K562 (cell line): ENCODE data around the gene UBE2N. TPM values are rescaled to one million over a fixed set of nuclear protein-coding genes. Genes with fewer than 3 reads are reported as not detected.

Source experiments
- ATAC-seq: fragments of 200-7000 bp; cut with Tn5 transposase; 3 replicates; pipeline ENCODE4 v1.9.1; 2020; ENCODE audit warnings: moderate library complexity
- Bru-seq: library from RNA; stranded (reverse); fragments of 400-500 nt; gene quantifications from one replicate; lab custom pipeline; 2021; lab: Mats Ljungman, UMichigan
- BruChase-seq, 2 experiments: library from RNA; stranded (reverse); fragments of 400-500 nt; gene quantifications; one replicate each; lab custom pipeline; 2021; lab: Mats Ljungman, UMichigan
- BruUV-seq: library from RNA; stranded (reverse); fragments of 400-500 nt; replicated peaks from 2 replicates; lab custom pipeline; 2021; lab: Mats Ljungman, UMichigan
- CTCF ChIA-PET: fragments of 300-600 bp; formaldehyde crosslinking; extraction: SDS; loops from one replicate; lab custom pipeline; 2021; ENCODE audit warnings: low intra/inter-chr PET ratio; lab: Yijun Ruan, JAX
- POLR2A ChIA-PET: fragments of 300-600, 350-650 bp; sonication (Branson Sonifier 250); formaldehyde crosslinking; extraction: SDS; loops from one replicate; lab custom pipeline; 2021; ENCODE audit warnings: antibody characterized with exemption, inconsistent platforms; lab: Yijun Ruan, JAX
- DNase-seq, 4 experiments: peaks; one replicate each; pipeline versions ENCODE4 v3.0.0 to v3.0.0-alpha.2; 2011 to 2018; ENCODE audit warnings: low spot score in 3 of 4, mixed read lengths in 3 of 4; ENCODE audit errors: extremely low read depth in 1 of 4
- FAIRE-seq: peaks from 2 replicates; lab custom pipeline; 2011; peaks lifted over from hg19 to GRCh38; lab: Jason Lieb, UNC
- H2AFZ ChIP-seq: 2 replicates; pipeline ENCODE4 v1.6.0; 2011; ENCODE audit warnings: low read depth, low read length, control low read depth, inconsistent platforms
- H3K27ac ChIP-seq: fragments of 200-600 bp; 3 replicates; pipeline ENCODE4 v1.8.0; 2011; ENCODE audit warnings: low read depth, mild to moderate bottlenecking, control low read depth, inconsistent platforms, low read length, moderate library complexity, mixed read lengths; ENCODE audit errors: extremely low read depth
- H3K27me3 ChIP-seq, 2 experiments: fragments of 300-600 bp in 1 of 2; 2 replicates in 1 of 2; 3 replicates in 1 of 2; pipeline versions ENCODE4 v1.6.0 to v1.8.0; 2011; ENCODE audit warnings: inconsistent platforms in 2 of 2, low read length in 2 of 2, mild to moderate bottlenecking in 1 of 2, mixed read lengths in 1 of 2, moderate library complexity in 1 of 2; ENCODE audit not compliant: control insufficient read depth in 2 of 2, insufficient read depth in 2 of 2
- H3K36me3 ChIP-seq: fragments of 300-600 bp; 3 replicates; pipeline ENCODE4 v1.8.0; 2011; ENCODE audit warnings: mild to moderate bottlenecking, low read length, inconsistent platforms; ENCODE audit not compliant: control insufficient read depth, insufficient read depth
- H3K4me1 ChIP-seq, 2 experiments: fragments of 200-600 bp in 1 of 2; replicated peaks in 1 of 2; 2 replicates in 1 of 2; 3 replicates in 1 of 2; pipeline versions ENCODE4 v1.5.1 to v1.8.0; 2011; ENCODE audit warnings: inconsistent platforms in 2 of 2, low read length in 2 of 2, mild to moderate bottlenecking in 1 of 2, mixed read lengths in 1 of 2, moderate library complexity in 1 of 2; ENCODE audit not compliant: control insufficient read depth in 2 of 2, insufficient read depth in 2 of 2
- H3K4me2 ChIP-seq: 2 replicates; pipeline ENCODE4 v1.6.1; 2011; ENCODE audit warnings: low read length, control low read depth, inconsistent platforms, mixed read lengths; ENCODE audit not compliant: insufficient read depth
- H3K4me3 ChIP-seq: fragments of 200-600 bp; sonication (generic), shearing (Covaris generic); 2 replicates; pipeline ENCODE4 v1.5.1; 2016; ENCODE audit warnings: control low read depth, inconsistent platforms
- H3K79me2 ChIP-seq: fragments of 200-600 bp; 3 replicates; pipeline ENCODE4 v1.8.0; 2011; ENCODE audit warnings: low read length, inconsistent platforms; ENCODE audit not compliant: control insufficient read depth, insufficient read depth
- H3K9ac ChIP-seq, 2 experiments: 2 replicates each; pipeline versions ENCODE4 v1.6.0 to v1.6.1; 2011; ENCODE audit warnings: low read depth in 2 of 2, low read length in 2 of 2, control low read depth in 1 of 2, inconsistent platforms in 1 of 2, mild to moderate bottlenecking in 1 of 2, mixed read lengths in 1 of 2; ENCODE audit not compliant: insufficient read depth in 1 of 2
- H3K9me1 ChIP-seq: one replicate; pipeline ENCODE4 v1.6.0; 2011; ENCODE audit warnings: inconsistent platforms, mild to moderate bottlenecking, low read length, moderate library complexity; ENCODE audit not compliant: control insufficient read depth, insufficient read depth
- H3K9me3 ChIP-seq: replicated peaks from 2 replicates; pipeline ENCODE4 v1.5.1; 2011; ENCODE audit warnings: low read depth, low read length, inconsistent platforms; ENCODE audit not compliant: control insufficient read depth, insufficient read depth
- H4K20me1 ChIP-seq: replicated peaks from 2 replicates; pipeline ENCODE4 v1.6.1; 2011; ENCODE audit warnings: low read length, inconsistent platforms, mixed read lengths; ENCODE audit not compliant: control insufficient read depth, insufficient read depth
- ADNP ChIP-seq: fragments of 200-800 bp; sonication (Bioruptor generic); IDR thresholded peaks from 2 replicates; pipeline ENCODE4 v1.6.1; 2016; ENCODE audit warnings: missing genetic modification characterization, missing compliant biosample characterization
- BCOR ChIP-seq: fragments of 450-650 bp; IDR thresholded peaks from 2 replicates; pipeline ENCODE4 v1.6.1; 2016
- BRD9 ChIP-seq: fragments of 450-650 bp; IDR thresholded peaks from 2 replicates; pipeline ENCODE4 v1.6.1; 2018; ENCODE audit warnings: low read depth; ENCODE audit not compliant: partially characterized antibody
- C11orf30 ChIP-seq: fragments of 450-650 bp; IDR thresholded peaks from 2 replicates; pipeline ENCODE4 v1.6.1; 2016; ENCODE audit warnings: low read depth, mild to moderate bottlenecking
- FOSL1 ChIP-seq: fragments of 200-800 bp; sonication (Bioruptor generic); conservative IDR thresholded peaks from 2 replicates; pipeline ENCODE4 v1.6.1; 2016; ENCODE audit warnings: missing genetic modification characterization, missing compliant biosample characterization
- HBP1 ChIP-seq: fragments of 450-650 bp; formaldehyde crosslinking; IDR thresholded peaks from 2 replicates; pipeline ENCODE4 v1.4.0; 2022; ENCODE audit warnings: missing genetic modification characterization
- HNRNPH1 ChIP-seq: fragments of 200-400 bp; formaldehyde crosslinking; optimal IDR thresholded peaks from 2 replicates; pipeline ENCODE3; 2017; ENCODE audit warnings: low read depth, mild to moderate bottlenecking, low read length, moderate library complexity
- IRF2 ChIP-seq: sonication (generic); formaldehyde crosslinking; IDR thresholded peaks from 2 replicates; pipeline ENCODE4 v1.8.1; 2022; ENCODE audit warnings: mild to moderate bottlenecking, missing genetic modification reagents
- MEF2D ChIP-seq: conservative IDR thresholded peaks from 2 replicates; pipeline ENCODE4 v1.6.1; 2016; ENCODE audit warnings: low read depth, missing genetic modification characterization, missing compliant biosample characterization
- MYNN ChIP-seq, 2 experiments: sonication (generic); formaldehyde crosslinking in 1 of 2; IDR thresholded peaks; 2 replicates each; pipeline versions ENCODE4 v1.5.0 to v1.6.1; 2016 to 2020; ENCODE audit warnings: antibody characterized with exemption in 1 of 2, missing genetic modification reagents in 1 of 2
- NFE2 ChIP-seq: IDR thresholded peaks from 2 replicates; pipeline ENCODE4 v1.6.1; 2014; ENCODE audit warnings: antibody characterized with exemption, low read depth
- NFYB ChIP-seq: IDR thresholded peaks from 2 replicates; pipeline ENCODE4 v1.6.1; 2011; ENCODE audit warnings: mild to moderate bottlenecking, moderate library complexity; ENCODE audit not compliant: insufficient read length; ENCODE audit errors: extremely low read depth
- NRF1 ChIP-seq, 2 experiments: fragments of 450-650 bp; IDR thresholded peaks in 1 of 2; conservative IDR thresholded peaks in 1 of 2; 2 replicates each; pipeline ENCODE4 v1.6.1; 2014; ENCODE audit warnings: mild to moderate bottlenecking in 2 of 2
- TAF9B ChIP-seq: fragments of 450-650 bp; IDR thresholded peaks from 2 replicates; pipeline ENCODE4 v1.6.1; 2018; ENCODE audit warnings: mild to moderate bottlenecking; ENCODE audit not compliant: partially characterized antibody
- ZFP30 ChIP-seq: fragments of 250-450 bp; sonication (Bioruptor Pico); IDR thresholded peaks from 2 replicates; pipeline ENCODE4 v1.8.0; 2022; ENCODE audit warnings: moderate library complexity, mild to moderate bottlenecking, inconsistent platforms, borderline replicate concordance
- ZNF644 ChIP-seq: fragments of 200-800 bp; sonication (Bioruptor generic); IDR thresholded peaks from 2 replicates; pipeline ENCODE4 v1.6.1; 2016; ENCODE audit warnings: low read depth, missing genetic modification characterization, missing compliant biosample characterization
- whole genome bisulfite sequencing: fragments of 100-300 bp; shearing (Covaris generic); methylation state at CpG from one replicate; pipeline ENCODE4 v1.1.6; 2016; ENCODE audit warnings: low coverage, mixed read lengths; ENCODE audit not compliant: insufficient coverage; ENCODE audit errors: missing lambda C conversion rate; 5-methylcytosine and 5-hydroxymethylcytosine counted together
- in situ Hi-C: fragments of 300-500 bp; cut with MboI; formaldehyde crosslinking; loops from 4 replicates; pipeline ENCODE4 v1.15.0; 2018; ENCODE audit warnings: inconsistent platforms, mixed read lengths
- intact Hi-C: fragments of 100-400 bp; cut with micrococcal nuclease; formaldehyde crosslinking; loops from 2 replicates; pipeline ENCODE4 v1.14.2; 2022
- long read RNA-seq, 3 experiments: library from polyadenylated mRNA in 2 of 3; library from RNA in 1 of 3; unstranded in 2 of 3; stranded (forward) in 1 of 3; transcript quantifications; one replicate each; pipeline ENCODE4 v2.0.0, GENCODE V29; 2019 to 2022
- polyA minus RNA-seq, 3 experiments: library from RNA; depleted of rRNA, polyadenylated mRNA; stranded (reverse); fragments of >200 nt; gene quantifications; 2 replicates each; pipeline ENCODE4 v1.2.3, GENCODE V29; 2011
- polyA plus RNA-seq, 8 experiments: library from polyadenylated mRNA; depleted of rRNA in 4 of 8; stranded (reverse) in 5 of 8; unstranded in 3 of 8; fragments of >200 nt; fragmentation: Nextera tagmentation in 2 of 8; fragmentation: Illumina TruSeq in 1 of 8; extraction: Ambion mirVana in 2 of 8; extraction: Trizol in 1 of 8; gene quantifications; 2 replicates each; pipeline versions ENCODE4 v1.2.1 to v1.2.3, GENCODE V29; 2011 to 2014; ENCODE audit warnings: inconsistent platforms in 1 of 8, missing spikeins in 1 of 8
- total RNA-seq, 7 experiments: library from RNA; depleted of rRNA in 6 of 7; stranded (reverse); fragments of >200 nt in 6 of 7; fragmentation: Illumina TruSeq in 2 of 7; extraction: Trizol in 2 of 7; gene quantifications; 2 replicates each; pipeline versions ENCODE4 v1.2.1 to v1.2.3, GENCODE V29; 2011 to 2021; ENCODE audit warnings: low replicate concordance in 1 of 7

UBE2N gene
- total RNA-seq (2011; cell fraction: chromatin; rRNA removed; ENCODE audit: low replicate concordance) = 19.7 and 39.0 TPM in 2 replicates
- 10.3 and 11.1 TPM in 2 replicates for total RNA-seq (2011; cell fraction: nucleolus; rRNA removed)
- 22.5 and 40.5 TPM in 2 replicates for total RNA-seq (2011; cell fraction: nucleoplasm; rRNA removed)
- total RNA-seq (2014; rRNA removed) (189 and 218 TPM in 2 replicates), total RNA-seq (2014; rRNA removed; fragmentation: Illumina TruSeq; extraction: Trizol) (224 and 228 TPM in 2 replicates), total RNA-seq (2015; rRNA removed; fragmentation: Illumina TruSeq; extraction: Trizol) (230 and 260 TPM in 2 replicates), total RNA-seq (2021) (207 and 219 TPM in 2 replicates), polyA plus RNA-seq (2011; rRNA removed) (286 and 326 TPM in 2 replicates), polyA plus RNA-seq (2014; fragmentation: Illumina TruSeq; extraction: Trizol) (252 and 303 TPM in 2 replicates), polyA plus RNA-seq (2014; fragmentation: Nextera tagmentation; extraction: Ambion mirVana) (100 to 1,000 TPM; 727 to 826 TPM), polyA plus RNA-seq (2014; rRNA removed) (222 and 407 TPM in 2 replicates), polyA minus RNA-seq (2011; rRNA and poly(A)+ RNA removed) (197 and 210 TPM in 2 replicates), Bru-seq, nascent RNA (percentile 95 among the genes with signal in this experiment), BruChase-seq, experiment 1, labeled RNA remaining after a 2-hour chase (percentile 96 among the genes with signal in this experiment), BruChase-seq, experiment 2, labeled RNA remaining after a 6-hour chase (percentile 96 among the genes with signal in this experiment)
- polyA plus RNA-seq (2011; cell fraction: cytosol; rRNA removed) = 118 and 141 TPM in 2 replicates
- polyA plus RNA-seq (2011; cell fraction: nucleus; rRNA removed) = 72.6 and 99.0 TPM in 2 replicates
- polyA plus RNA-seq (2012) = 124 and 338 TPM in 2 replicates
- polyA minus RNA-seq (2011; cell fraction: cytosol; rRNA and poly(A)+ RNA removed) = 90.7 and 93.3 TPM in 2 replicates
- 8.3 and 15.4 TPM in 2 replicates for polyA minus RNA-seq (2011; cell fraction: nucleus; rRNA and poly(A)+ RNA removed)
- long read RNA-seq, experiment 1, full-length matches to known transcripts = 353 of 476 reads
- long read RNA-seq, experiment 1, partial matches to known transcripts = 76 of 476 reads
- long read RNA-seq, experiment 1, other reads (novel, unspliced or antisense) = 47 of 476 reads
- long read RNA-seq, experiment 2, full-length matches to known transcripts = 161 of 220 reads
- long read RNA-seq, experiment 2, partial matches to known transcripts = 12 of 220 reads
- long read RNA-seq, experiment 2, other reads (novel, unspliced or antisense) = 47 of 220 reads
- long read RNA-seq, experiment 3, full-length matches to known transcripts = 263 of 268 reads
- long read RNA-seq, experiment 3, partial matches to known transcripts = 5 of 268 reads
- long read RNA-seq, experiment 3, other reads (novel, unspliced or antisense) = 0 of 268 reads

- peak within 1 kb of the TSS; percentile 89 for H3K4me2 ChIP-seq
- peaks cover 14 to 30% of the 10 kb centered on the region in 2 experiments for H3K4me1 ChIP-seq
- under 1% methylated on average over 66 of the region's 105 CpGs for WGBS
- no peaks in the 10 kb centered on the region for H3K9me3 ChIP-seq
- intact Hi-C loops (no loop called here), in situ Hi-C loops (no loop called here)
- FAIRE-seq = peak; percentile 78
- peaks cover 31% of the 10 kb centered on the region for H4K20me1 ChIP-seq
- H3K36me3 ChIP-seq = peaks cover 12% of the 10 kb centered on the region; the same call in 1 of the 3 replicates
- ATAC-seq = peak; percentile 88
- peaks cover 7% of the 10 kb centered on the region for H3K9me1 ChIP-seq
- DNase-seq = peak; percentile 93 to 97 (median 94)
- no TSS peak for BruUV-seq
- H3K4me3 ChIP-seq = peak within 1 kb of the TSS; percentile 89
- POLR2A ChIA-PET = interaction anchor here (0.6 to 1.7 kb wide), 11 partner anchors 10 to 659 kb away, joined by 3 to 5 read pairs (median 3); no protein-coding TSS in a partner anchor
- CTCF ChIA-PET = no interaction called here
- H3K27me3 ChIP-seq = no peaks in the 10 kb centered on the region
- H3K79me2 ChIP-seq = peaks cover 62% of the 10 kb centered on the region
- peak within 1 kb of the TSS; percentile 88 for H2AFZ ChIP-seq
- H3K9ac ChIP-seq = peak within 1 kb of the TSS; percentile 94 to 99
- peak within 1 kb of the TSS; percentile 93 for H3K27ac ChIP-seq
- no peak for TF ChIP-seq ZFP30 (CRISPR knock-in tag)
- peak; percentile 93 to 94 for TF ChIP-seq NRF1 (conservative IDR thresholded peaks at IDR 0.05 in 1 of 2, IDR thresholded peaks at IDR 0.05 in 1 of 2)
- no peak for TF ChIP-seq IRF2
- no peak for TF ChIP-seq BRD9
- TF ChIP-seq FOSL1 = no peak
- no peak for TF ChIP-seq MYNN (IDR thresholded peaks at IDR 0.05)
- no peak for TF ChIP-seq MYNN (CRISPR knock-in tag; IDR thresholded peaks at IDR 0.05)
- TF ChIP-seq C11orf30 = peak; percentile 43; the same call in 1 of the 2 replicates
- TF ChIP-seq TAF9B = peak; percentile 19
- TF ChIP-seq BCOR = peak; percentile 37; the same call in 1 of the 2 replicates
- TF ChIP-seq MEF2D (tag) = no peak
- TF ChIP-seq NFE2 = no peak
- no peak for TF ChIP-seq HNRNPH1
- TF ChIP-seq HBP1 (CRISPR knock-in tag) = 0 out of 2 replicates have a peak, but pooled peaks have one; percentile 61
- TF ChIP-seq ZNF644 (tag) = peak; percentile 83
- no peak for TF ChIP-seq NFYB
- no peak for TF ChIP-seq ADNP (tag)
Measured at GRCh38 chr12:93441617-93442410, at the start of gene UBE2N. TSS of gene UBE2N (minus strand) at chr12:93441947. CDS start at chr12:93441884, 63 bp downstream.
